Breast epithelium (tissue), 3 donors: ENCODE results near the gene SAP30BP.

Experiments used
- CTCF ChIP-seq, 3 donors: fragments of 450-650 bp; IDR thresholded peaks; one replicate each; pipeline ENCODE4 v1.5.1; 2016 to 2017; ENCODE audit warnings: antibody characterized with exemption in 3 of 3, mild to moderate bottlenecking in 3 of 3, moderate library complexity in 3 of 3
- POLR2A ChIP-seq: fragments of 450-650 bp; IDR thresholded peaks from one replicate; pipeline ENCODE4 v1.6.1; 2016; ENCODE audit warnings: antibody characterized with exemption, mild to moderate bottlenecking, moderate library complexity
- POLR2AphosphoS5 ChIP-seq, 3 donors: sonication (generic); formaldehyde crosslinking; IDR thresholded peaks; one replicate each; pipeline ENCODE4 v1.6.1; 2017; ENCODE audit warnings: antibody characterized with exemption in 3 of 3

GRCh38 chr17:75736173-75736835, 69.2 kb downstream of the SAP30BP start:
- TF ChIP-seq CTCF (IDR thresholded peaks at IDR 0.05) (no peak), POLR2AphosphoS5 (IDR thresholded peaks at IDR 0.05) (no peak), POLR2A (no peak)
